ENCODE measurements around the gene CACNA2D3. TPM values are rescaled to one million over a fixed set of nuclear protein-coding genes. Genes with fewer than 3 reads are reported as not detected.

Gene CACNA2D3
- total RNA-seq, 6 experiments from 2014 or later, result 0.14 to 0.23 (median 0.19) TPM; not detected in 2

DNA sequence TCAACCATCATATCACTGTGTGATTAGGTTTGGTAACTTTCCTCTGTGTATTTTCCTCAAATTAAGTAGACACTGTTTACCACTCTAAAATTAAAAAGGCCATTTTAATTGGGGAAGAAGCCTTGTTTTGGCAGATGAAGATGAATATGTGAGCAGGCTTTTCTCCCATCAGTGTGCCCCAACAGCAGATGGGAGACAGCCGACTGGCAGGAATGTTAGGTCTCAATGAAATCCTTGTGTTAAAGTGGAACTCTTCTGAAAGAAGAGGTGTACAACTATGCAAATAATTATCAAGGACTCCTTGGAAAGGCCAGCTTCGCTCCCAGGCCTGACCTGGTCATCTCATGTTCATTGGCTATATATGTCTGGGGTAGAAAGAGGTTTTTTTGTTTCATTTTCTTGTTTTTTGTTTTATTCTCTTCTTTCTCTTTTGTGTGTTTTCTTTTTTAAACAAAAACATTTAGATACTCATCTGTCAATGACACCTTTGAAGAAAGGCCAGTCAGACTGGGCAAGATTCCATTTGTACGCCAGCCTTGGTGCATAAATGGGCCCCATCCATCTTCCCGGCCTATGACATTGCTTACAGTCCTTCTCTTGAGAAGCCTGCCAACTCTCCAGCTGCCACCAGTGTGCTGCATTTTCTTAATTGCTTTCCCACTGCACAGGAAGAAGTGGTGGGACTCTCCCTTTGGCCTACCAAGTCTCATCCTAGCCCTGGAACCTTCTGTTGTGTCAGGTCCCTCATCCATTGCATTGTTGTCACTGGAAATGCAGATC lies 779.7 kb downstream of the CACNA2D3 start:
- Mint-ChIP-seq H3K4me3 (no peak overlapping the region), H3K27me3 (ENCODE audit: insufficient read depth) (no peaks in the 10 kb centered on the region; the same call in 1 of the 2 replicates), H3K36me3 (ENCODE audit: low read depth) (no peaks in the 10 kb centered on the region), H3K9me3 (no peaks in the 10 kb centered on the region), H3K4me1 (ENCODE audit: low read depth) (peaks cover 74% of the 10 kb centered on the region), H3K27ac (no peak overlapping the region)
- TF ChIP-seq, protein P1, sequence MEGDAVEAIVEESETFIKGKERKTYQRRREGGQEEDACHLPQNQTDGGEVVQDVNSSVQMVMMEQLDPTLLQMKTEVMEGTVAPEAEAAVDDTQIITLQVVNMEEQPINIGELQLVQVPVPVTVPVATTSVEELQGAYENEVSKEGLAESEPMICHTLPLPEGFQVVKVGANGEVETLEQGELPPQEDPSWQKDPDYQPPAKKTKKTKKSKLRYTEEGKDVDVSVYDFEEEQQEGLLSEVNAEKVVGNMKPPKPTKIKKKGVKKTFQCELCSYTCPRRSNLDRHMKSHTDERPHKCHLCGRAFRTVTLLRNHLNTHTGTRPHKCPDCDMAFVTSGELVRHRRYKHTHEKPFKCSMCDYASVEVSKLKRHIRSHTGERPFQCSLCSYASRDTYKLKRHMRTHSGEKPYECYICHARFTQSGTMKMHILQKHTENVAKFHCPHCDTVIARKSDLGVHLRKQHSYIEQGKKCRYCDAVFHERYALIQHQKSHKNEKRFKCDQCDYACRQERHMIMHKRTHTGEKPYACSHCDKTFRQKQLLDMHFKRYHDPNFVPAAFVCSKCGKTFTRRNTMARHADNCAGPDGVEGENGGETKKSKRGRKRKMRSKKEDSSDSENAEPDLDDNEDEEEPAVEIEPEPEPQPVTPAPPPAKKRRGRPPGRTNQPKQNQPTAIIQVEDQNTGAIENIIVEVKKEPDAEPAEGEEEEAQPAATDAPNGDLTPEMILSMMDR (IDR thresholded peaks at IDR 0.05), result no peak
- no peak for DNase-seq

DNA sequence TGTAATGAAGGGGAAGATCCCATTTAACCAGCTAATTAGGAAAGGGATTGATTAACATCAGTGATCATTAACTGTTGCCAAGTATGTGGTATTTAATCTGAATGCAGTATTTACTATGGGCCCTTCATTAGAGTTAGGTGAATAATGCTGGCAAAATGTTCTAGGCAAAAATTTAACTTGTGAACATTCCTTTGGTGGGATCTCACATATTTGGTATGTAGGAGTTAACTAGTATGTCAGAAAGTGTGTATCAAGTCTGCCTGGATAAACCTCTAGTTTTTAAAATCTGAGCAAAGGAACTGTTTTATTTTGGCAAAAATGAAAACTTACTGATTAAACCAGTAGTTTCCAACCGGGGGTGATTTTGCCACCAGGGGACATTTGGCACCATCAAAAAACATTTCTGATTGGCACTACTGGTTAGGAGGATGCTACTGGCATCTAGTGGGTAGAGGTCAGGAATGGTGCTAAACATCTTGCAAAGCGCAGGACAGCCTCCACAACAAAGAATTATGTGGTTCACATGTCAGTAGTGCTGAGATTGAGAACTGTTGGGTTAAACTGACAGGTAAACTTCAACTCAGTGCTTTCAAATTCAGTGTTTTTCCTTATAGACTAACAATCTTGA lies 783.0 kb downstream of the CACNA2D3 start:
- Mint-ChIP-seq H3K4me3 (peak overlapping the region; percentile 41), H3K9me3 (no peaks in the 10 kb centered on the region), H3K27ac (peak overlapping the region; percentile 42), H3K36me3 (ENCODE audit: low read depth) (no peaks in the 10 kb centered on the region), H3K4me1 (ENCODE audit: low read depth) (peaks cover 83% of the 10 kb centered on the region), H3K27me3 (ENCODE audit: insufficient read depth) (no peaks in the 10 kb centered on the region; the same call in 1 of the 2 replicates)
- DNase-seq, result peak; percentile 58
- TF ChIP-seq, protein P1 (IDR thresholded peaks at IDR 0.05), result peak; percentile 32

DNA sequence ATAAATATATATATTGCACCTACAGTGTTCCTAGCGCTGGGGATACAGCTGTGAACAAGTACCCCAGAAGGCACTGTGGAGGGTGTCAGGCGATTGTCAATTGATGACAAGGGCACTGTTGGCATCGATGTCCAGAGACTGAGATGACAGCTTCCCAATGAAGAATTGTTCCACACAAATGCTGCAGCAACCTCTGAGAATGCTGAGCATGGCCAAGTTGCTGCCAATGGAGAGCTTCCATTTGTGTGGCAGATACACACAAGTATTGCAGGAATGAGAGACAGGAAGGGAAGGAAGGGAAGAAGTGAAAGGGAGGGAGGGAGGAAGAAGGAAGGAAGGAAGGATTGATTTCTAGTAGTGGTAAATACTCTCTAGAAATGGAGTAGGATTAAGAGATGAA lies 783.6 kb downstream of the CACNA2D3 start:
- Mint-ChIP-seq H3K4me1 (ENCODE audit: low read depth) (peaks cover 79% of the 10 kb centered on the region), H3K9me3 (no peaks in the 10 kb centered on the region), H3K4me3 (no peak overlapping the region), H3K27me3 (ENCODE audit: insufficient read depth) (no peaks in the 10 kb centered on the region; the same call in 1 of the 2 replicates), H3K36me3 (ENCODE audit: low read depth) (no peaks in the 10 kb centered on the region; the same call in 1 of the 2 replicates), H3K27ac (peak overlapping the region; percentile 49; the same call in 1 of the 2 replicates)
- DNase-seq, result no peak
- TF ChIP-seq, protein P1 (IDR thresholded peaks at IDR 0.05), result no peak

DNA sequence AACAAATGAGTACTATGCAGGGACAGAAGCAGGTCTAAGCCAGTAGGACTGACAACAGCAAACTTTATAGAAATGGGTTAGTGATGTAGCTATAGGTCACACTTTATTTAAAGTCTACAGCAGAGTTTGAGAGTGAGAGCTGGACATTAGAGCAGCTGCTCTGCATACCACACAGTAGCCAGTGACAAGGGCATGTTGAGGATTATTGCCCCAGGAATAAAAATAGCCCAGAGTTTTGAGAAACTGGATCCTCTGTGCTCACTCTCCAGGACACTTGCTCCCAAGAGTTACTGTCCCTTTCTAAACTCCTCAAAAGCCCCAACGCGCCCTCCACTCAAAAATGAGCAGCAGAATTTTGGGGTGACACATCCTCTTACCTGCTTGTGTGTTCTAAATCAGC lies 784.4 kb downstream of the CACNA2D3 start:
- TF ChIP-seq, protein P1 (IDR thresholded peaks at IDR 0.05), result no peak
- Mint-ChIP-seq H3K36me3 (ENCODE audit: low read depth) (peaks cover 5% of the 10 kb centered on the region), H3K4me3 (no peak overlapping the region), H3K9me3 (peaks cover 5% of the 10 kb centered on the region), H3K27ac (no peak overlapping the region), H3K27me3 (ENCODE audit: insufficient read depth) (peaks cover 2% of the 10 kb centered on the region), H3K4me1 (ENCODE audit: low read depth) (peaks cover 71% of the 10 kb centered on the region)
- DNase-seq, result no peak

DNA sequence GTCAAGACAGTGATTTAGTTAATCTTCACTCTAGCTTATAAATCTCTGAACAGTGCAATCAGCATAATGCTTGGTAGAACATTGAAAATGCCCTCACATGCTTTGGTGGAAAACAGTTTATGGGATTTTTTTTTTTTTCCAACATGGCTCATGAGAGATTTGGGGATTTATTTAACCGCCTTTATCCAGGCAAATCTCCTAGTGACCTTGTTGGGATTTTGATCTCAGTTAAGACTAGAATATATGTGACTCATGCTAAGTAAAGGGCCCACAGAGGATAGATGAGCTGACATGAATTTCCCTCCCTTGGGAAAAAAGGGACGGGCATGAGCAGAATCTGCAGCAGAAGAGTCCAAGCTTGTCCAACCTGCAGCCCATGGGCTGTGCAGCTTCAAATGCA lies 786.8 kb downstream of the CACNA2D3 start:
- no peak overlapping the region for H3K27ac Mint-ChIP-seq
- TF ChIP-seq, protein P1 (IDR thresholded peaks at IDR 0.05), result no peak
- no peak overlapping the region for H3K4me3 Mint-ChIP-seq
- H3K9me3 Mint-ChIP-seq, result peaks cover 15% of the 10 kb centered on the region
- no peak for DNase-seq
- peaks cover 58% of the 10 kb centered on the region for H3K4me1 Mint-ChIP-seq (ENCODE audit: low read depth)
- peaks cover 2% of the 10 kb centered on the region for H3K27me3 Mint-ChIP-seq (ENCODE audit: insufficient read depth)
- H3K36me3 Mint-ChIP-seq (ENCODE audit: low read depth), result peaks cover 19% of the 10 kb centered on the region
